ENCODE results near the gene MARVELD1.

GRCh38 chr10:97704341-97704740, 9.2 kb upstream of the MARVELD1 start:
- TF ChIP-seq EP300 (IDR thresholded peaks at IDR 0.05), result no peak
- no peak for TF ChIP-seq CTCF (IDR thresholded peaks at IDR 0.05)

Data from ovary (tissue), 3 donors.